ENCODE data around the gene AGPAT1. TPM values are rescaled to one million over a fixed set of nuclear protein-coding genes. Genes with fewer than 3 reads are reported as not detected.
A peak's percentile ranks its signal among the peaks of the same experiment; 100 is the strongest.

Gene AGPAT1
- total and polyA plus RNA-seq, 7 experiments from 2014 or later: 19.3 to 46.1 (median 29.7) TPM

GRCh38 chr6:32202186-32202585 is 26.3 kb upstream of the AGPAT1 start:
- no peak overlapping the region for H3K4me3 Mint-ChIP-seq
- Histone ChIP-seq H3K36me3 (ENCODE audit: control insufficient read depth in 2 of 3, insufficient read depth in 3 of 3, low read length in 3 of 3) (no peaks in the 10 kb centered on the region), H3K9me3 (ENCODE audit: control insufficient read depth in 2 of 3, low read length in 3 of 3) (no peaks in the 10 kb centered on the region), H3K27me3 (ENCODE audit: control insufficient read depth in 2 of 2, insufficient read depth in 2 of 2, low read length in 2 of 2) (no peaks in the 10 kb centered on the region), H3K4me1 (ENCODE audit: control insufficient read depth in 2 of 2, insufficient read depth in 2 of 2, low read length in 2 of 2) (no peaks in the 10 kb centered on the region), H3K27ac (ENCODE audit: low read depth, low read length) (no peak overlapping the region), H3K4me3 (ENCODE audit: low read length) (no peak overlapping the region)
- H3K36me3 Mint-ChIP-seq: no peaks in the 10 kb centered on the region
- DNase-seq: no peak
- intact Hi-C loops (cut with micrococcal nuclease): no loop called here
- no peak for ATAC-seq
- peaks cover 0 to 17% (median 0%) of the 10 kb centered on the region in 5 donors for H3K27me3 Mint-ChIP-seq
- ChIA-PET POLR2A (no interaction called here), CTCF (no interaction called here)
- no peak overlapping the region for H3K27ac Mint-ChIP-seq
- H3K9me3 Mint-ChIP-seq: peaks cover 0 to 1% (median 0%) of the 10 kb centered on the region in 11 donors
- H3K4me1 Mint-ChIP-seq: peaks cover 0 to 5% (median under 1%) of the 10 kb centered on the region in 7 donors

- peaks cover 0 to 1% (median 0%) of the 10 kb centered on the region in 11 donors for H3K9me3 Mint-ChIP-seq
- no peaks in the 10 kb centered on the region for H3K36me3 Mint-ChIP-seq
- Histone ChIP-seq H3K27ac (ENCODE audit: low read depth, low read length) (no peak overlapping the region), H3K36me3 (ENCODE audit: control insufficient read depth in 2 of 3, insufficient read depth in 3 of 3, low read length in 3 of 3) (no peaks in the 10 kb centered on the region), H3K4me1 (ENCODE audit: control insufficient read depth in 2 of 2, insufficient read depth in 2 of 2, low read length in 2 of 2) (no peaks in the 10 kb centered on the region), H3K27me3 (ENCODE audit: control insufficient read depth in 2 of 2, insufficient read depth in 2 of 2, low read length in 2 of 2) (no peaks in the 10 kb centered on the region), H3K9me3 (ENCODE audit: control insufficient read depth in 2 of 3, low read length in 3 of 3) (no peaks in the 10 kb centered on the region), H3K4me3 (ENCODE audit: low read length) (no peak overlapping the region)
- no peak overlapping the region for H3K27ac Mint-ChIP-seq
- peaks cover 0 to 14% (median 0%) of the 10 kb centered on the region in 5 donors for H3K27me3 Mint-ChIP-seq
- H3K4me1 Mint-ChIP-seq: peaks cover 5 to 10% (median 7%) of the 10 kb centered on the region in 7 donors
- intact Hi-C loops (cut with micrococcal nuclease): no loop called here
- ATAC-seq (no peak), DNase-seq (no peak)
- H3K4me3 Mint-ChIP-seq: no peak overlapping the region
- CTCF ChIA-PET: interaction anchor here (0.6 kb wide), 1 partner anchor 60 kb away, joined by 4 read pairs; no protein-coding TSS in a partner anchor
- POLR2A ChIA-PET: no interaction called here
These were observed 25.0 kb upstream of the AGPAT1 start for GRCh38 chr6:32200711-32201475.

GRCh38 chr6:32198866-32199265 is 23.0 kb upstream of the AGPAT1 start:
- Histone ChIP-seq H3K9me3 (ENCODE audit: control insufficient read depth in 2 of 3, low read length in 3 of 3) (no peaks in the 10 kb centered on the region), H3K27me3 (ENCODE audit: control insufficient read depth in 2 of 2, insufficient read depth in 2 of 2, low read length in 2 of 2) (no peaks in the 10 kb centered on the region), H3K4me3 (ENCODE audit: low read length) (no peak overlapping the region), H3K4me1 (ENCODE audit: control insufficient read depth in 2 of 2, insufficient read depth in 2 of 2, low read length in 2 of 2) (peaks cover 14 to 16% of the 10 kb centered on the region in 2 donors), H3K36me3 (ENCODE audit: control insufficient read depth in 2 of 3, insufficient read depth in 3 of 3, low read length in 3 of 3) (no peaks in the 10 kb centered on the region), H3K27ac (ENCODE audit: low read depth, low read length) (no peak overlapping the region)
- intact Hi-C loops (cut with micrococcal nuclease): loop anchor here (5.0 to 10.0 kb wide), 7 partner anchors 374 to 1582 kb away; partner anchors contain the start of genes B3GALT4 (in 1 of the 2), CLIC1 (in 1 of the 2), CUTA (in 1 of the 2) and HSD17B8 (in 1 of the 2)
- H3K4me3 Mint-ChIP-seq: peak overlapping the region in 1 of 10 donors; percentile 7
- peaks cover 0 to 3% (median 0%) of the 10 kb centered on the region in 5 donors for H3K27me3 Mint-ChIP-seq
- DNase-seq: no peak
- no peaks in the 10 kb centered on the region for H3K9me3 Mint-ChIP-seq
- H3K4me1 Mint-ChIP-seq: peaks cover 15 to 27% (median 24%) of the 10 kb centered on the region in 7 donors
- CTCF ChIA-PET: no interaction called here
- H3K36me3 Mint-ChIP-seq: no peaks in the 10 kb centered on the region
- POLR2A ChIA-PET: interaction anchor here (0.7 kb wide), 1 partner anchor 679 kb away, joined by 5 read pairs; no protein-coding TSS in a partner anchor
- H3K27ac Mint-ChIP-seq: peak overlapping the region in 3 of 9 donors; percentile 31 to 97 (median 69)
- no peak for ATAC-seq

- H3K27me3 Mint-ChIP-seq: peaks cover 0 to under 1% (median 0%) of the 10 kb centered on the region in 5 donors
- peaks cover 19 to 21% of the 10 kb centered on the region in 2 donors for H3K4me1 ChIP-seq (ENCODE audit: control insufficient read depth in 2 of 2, insufficient read depth in 2 of 2, low read length in 2 of 2)
- CTCF ChIA-PET: interaction anchor here (1.5 kb wide), 1 partner anchor 71 kb away, joined by 3 read pairs; the partner anchor contains the start of gene ATF6B
- H3K4me3 ChIP-seq (ENCODE audit: low read length): no peak overlapping the region
- H3K27ac ChIP-seq (ENCODE audit: low read depth, low read length): no peak overlapping the region
- no peaks in the 10 kb centered on the region for H3K27me3 ChIP-seq (ENCODE audit: control insufficient read depth in 2 of 2, insufficient read depth in 2 of 2, low read length in 2 of 2)
- H3K4me3 Mint-ChIP-seq: peak overlapping the region in 4 of 10 donors; percentile 8 to 41 (median 26)
- ATAC-seq (no peak), DNase-seq (no peak)
- no peaks in the 10 kb centered on the region for H3K9me3 Mint-ChIP-seq
- intact Hi-C loops (cut with micrococcal nuclease): loop anchor here (5.0 to 10.0 kb wide), 7 partner anchors 374 to 1581 kb away; partner anchors contain the start of genes B3GALT4 (in 1 of the 2), CLIC1 (in 1 of the 2), CUTA (in 1 of the 2) and HSD17B8 (in 1 of the 2)
- no peaks in the 10 kb centered on the region for H3K9me3 ChIP-seq (ENCODE audit: control insufficient read depth in 2 of 3, low read length in 3 of 3)
- H3K36me3 ChIP-seq (ENCODE audit: control insufficient read depth in 2 of 3, insufficient read depth in 3 of 3, low read length in 3 of 3): no peaks in the 10 kb centered on the region
- peak overlapping the region in 6 of 9 donors; percentile 31 to 97 (median 58) for H3K27ac Mint-ChIP-seq
- POLR2A ChIA-PET: interaction anchor here (0.7 to 1.1 kb wide), 4 partner anchors 9 to 680 kb away, joined by 3 to 5 read pairs (median 4); no protein-coding TSS in a partner anchor
- H3K4me1 Mint-ChIP-seq: peaks cover 20 to 32% (median 29%) of the 10 kb centered on the region in 7 donors
- no peaks in the 10 kb centered on the region for H3K36me3 Mint-ChIP-seq
These were observed 22.4 kb upstream of the AGPAT1 start for GRCh38 chr6:32198345-32198696.

GRCh38 chr6:32196682-32197616 is 21.1 kb upstream of the AGPAT1 start:
- intact Hi-C loops (cut with micrococcal nuclease): loop anchor here (5.0 to 10.0 kb wide), 7 partner anchors 372 to 1580 kb away; partner anchors contain the start of genes B3GALT4 (in 1 of the 2), CLIC1 (in 1 of the 2), CUTA (in 1 of the 2) and HSD17B8 (in 1 of the 2)
- POLR2A ChIA-PET: interaction anchor here (0.6 to 7.8 kb wide), 7 partner anchors 8 to 1201 kb away, joined by 3 to 79 read pairs (median 6); partner anchors contain the start of genes ATF6B and FKBPL
- no peaks in the 10 kb centered on the region for H3K27me3 Mint-ChIP-seq

More at GRCh38 chr6:32196682-32197616, 21.1 kb upstream of the AGPAT1 start:
- Mint-ChIP-seq H3K4me3 (peak overlapping the region; percentile 92 to 99 (median 97)), H3K27ac (peak overlapping the region; percentile 86 to 99 (median 97)), H3K9me3 (no peaks in the 10 kb centered on the region), H3K4me1 (peaks cover 22 to 33% (median 31%) of the 10 kb centered on the region in 7 donors), H3K36me3 (peaks cover 0 to 7% (median 0%) of the 10 kb centered on the region in 5 donors)
- H3K9me3 ChIP-seq (ENCODE audit: control insufficient read depth in 2 of 3, low read length in 3 of 3): no peaks in the 10 kb centered on the region
- ATAC-seq (no peak), DNase-seq (peak in 1 of 9 donors; percentile 17)
- peaks cover 20 to 29% of the 10 kb centered on the region in 2 donors for H3K4me1 ChIP-seq (ENCODE audit: control insufficient read depth in 2 of 2, insufficient read depth in 2 of 2, low read length in 2 of 2)
- peak overlapping the region; percentile 98 for H3K4me3 ChIP-seq (ENCODE audit: low read length)
- peak overlapping the region; percentile 97 for H3K27ac ChIP-seq (ENCODE audit: low read depth, low read length)
- H3K36me3 ChIP-seq (ENCODE audit: control insufficient read depth in 2 of 3, insufficient read depth in 3 of 3, low read length in 3 of 3): peaks cover 0 to 8% (median 0%) of the 10 kb centered on the region in 3 experiments
- no peaks in the 10 kb centered on the region for H3K27me3 ChIP-seq (ENCODE audit: control insufficient read depth in 2 of 2, insufficient read depth in 2 of 2, low read length in 2 of 2)
- CTCF ChIA-PET: interaction anchor here (0.7 to 1.5 kb wide), 3 partner anchors 69 to 916 kb away, joined by 3 to 4 read pairs (median 3); partner anchors contain the start of gene ATF6B

Measured in naive thymus-derived CD4-positive, alpha-beta T cell (primary cell).